Loucy (cell line): ENCODE data around the gene PLEKHN1.

Source experiments
- CTCF ChIP-seq: fragments of 200-600 bp; sonication (generic); conservative IDR thresholded peaks from 2 replicates; pipeline ENCODE4 v1.5.1; 2014; ENCODE audit warnings: mild to moderate bottlenecking, antibody characterized with exemption, low read length
- EZH2phosphoT487 ChIP-seq: fragments of 200-600 bp; IDR thresholded peaks from 2 replicates; pipeline ENCODE4 v1.6.1; 2018; ENCODE audit warnings: antibody characterized with exemption, mild to moderate bottlenecking, moderate library complexity, borderline replicate concordance

GRCh38 chr1:980137-980571 is 13.9 kb downstream of the PLEKHN1 start:
- TF ChIP-seq CTCF = no peak
- no peak for TF ChIP-seq EZH2phosphoT487
